DOHH2 (cell line): ENCODE measurements around the gene SLC25A1.

Source experiments
- H3F3A ChIP-seq: fragments of 200-600 bp; sonication (generic), shearing (Covaris generic); 2 replicates; pipeline ENCODE4 v1.6.0; 2016; ENCODE audit warnings: antibody characterized with exemption, mild to moderate bottlenecking; ENCODE audit not compliant: control insufficient read depth, insufficient read depth
- H3K27ac ChIP-seq: fragments of 200-600 bp; sonication (generic); 2 replicates; pipeline ENCODE4 v1.5.1; 2014; ENCODE audit warnings: low read depth, mild to moderate bottlenecking, low read length, moderate library complexity
- H3K27me3 ChIP-seq: fragments of 200-600 bp; sonication (generic); 2 replicates; pipeline ENCODE4 v1.6.1; 2014; ENCODE audit warnings: mild to moderate bottlenecking, low read length, mixed read lengths; ENCODE audit not compliant: control insufficient read depth
- H3K36me3 ChIP-seq: fragments of 200-600 bp; sonication (generic); 2 replicates; pipeline ENCODE4 v1.6.1; 2014; ENCODE audit warnings: mild to moderate bottlenecking, low read length, moderate library complexity, mixed read lengths; ENCODE audit not compliant: control insufficient read depth
- H3K4me1 ChIP-seq: fragments of 200-600 bp; sonication (generic); 2 replicates; pipeline ENCODE4 v1.6.1; 2014; ENCODE audit warnings: mild to moderate bottlenecking, low read length, mixed read lengths; ENCODE audit not compliant: control insufficient read depth
- H3K4me2 ChIP-seq: fragments of 200-600 bp; sonication (generic); 2 replicates; pipeline ENCODE4 v1.6.0; 2014; ENCODE audit warnings: mild to moderate bottlenecking, low read length, moderate library complexity
- H3K4me3 ChIP-seq: fragments of 200-600 bp; sonication (generic); 2 replicates; pipeline ENCODE4 v1.5.1; 2014; ENCODE audit warnings: mild to moderate bottlenecking, low read length, mixed read lengths
- H3K79me2 ChIP-seq: fragments of 200-600 bp; sonication (generic); 2 replicates; pipeline ENCODE4 v1.6.1; 2014; ENCODE audit warnings: mild to moderate bottlenecking, low read length, mixed read lengths; ENCODE audit not compliant: control insufficient read depth
- H3K9me2 ChIP-seq: fragments of 200-600 bp; sonication (generic); replicated peaks from 2 replicates; pipeline ENCODE4 v1.6.1; 2014; ENCODE audit warnings: mild to moderate bottlenecking, low read length, mixed read lengths; ENCODE audit not compliant: control insufficient read depth
- H3K9me3 ChIP-seq: fragments of 200-600 bp; sonication (generic); 2 replicates; pipeline ENCODE4 v1.6.1; 2014; ENCODE audit warnings: antibody characterized with exemption, low read length, mixed read lengths; ENCODE audit not compliant: control insufficient read depth, insufficient read depth
- H4K20me1 ChIP-seq: fragments of 200-600 bp; sonication (generic); 2 replicates; pipeline ENCODE4 v1.6.0; 2014; ENCODE audit warnings: low read depth, mild to moderate bottlenecking, antibody characterized with exemption, low read length, moderate library complexity; ENCODE audit not compliant: control insufficient read depth, insufficient read depth
- EZH2phosphoT487 ChIP-seq: fragments of 200-600 bp; sonication (generic); IDR thresholded peaks from 2 replicates; pipeline ENCODE4 v1.6.1; 2017; ENCODE audit warnings: borderline replicate concordance, mild to moderate bottlenecking, antibody characterized with exemption, low read length, moderate library complexity, mixed read lengths
- TF ChIP-seq, protein P1 (sequence below): fragments of 200-600 bp; sonication (generic); IDR thresholded peaks from one replicate; pipeline ENCODE4 v1.5.1; 2014; ENCODE audit warnings: antibody characterized with exemption, mild to moderate bottlenecking, low read depth, low read length; ENCODE audit not compliant: poor library complexity, severe bottlenecking

SLC25A1 gene

DNA sequence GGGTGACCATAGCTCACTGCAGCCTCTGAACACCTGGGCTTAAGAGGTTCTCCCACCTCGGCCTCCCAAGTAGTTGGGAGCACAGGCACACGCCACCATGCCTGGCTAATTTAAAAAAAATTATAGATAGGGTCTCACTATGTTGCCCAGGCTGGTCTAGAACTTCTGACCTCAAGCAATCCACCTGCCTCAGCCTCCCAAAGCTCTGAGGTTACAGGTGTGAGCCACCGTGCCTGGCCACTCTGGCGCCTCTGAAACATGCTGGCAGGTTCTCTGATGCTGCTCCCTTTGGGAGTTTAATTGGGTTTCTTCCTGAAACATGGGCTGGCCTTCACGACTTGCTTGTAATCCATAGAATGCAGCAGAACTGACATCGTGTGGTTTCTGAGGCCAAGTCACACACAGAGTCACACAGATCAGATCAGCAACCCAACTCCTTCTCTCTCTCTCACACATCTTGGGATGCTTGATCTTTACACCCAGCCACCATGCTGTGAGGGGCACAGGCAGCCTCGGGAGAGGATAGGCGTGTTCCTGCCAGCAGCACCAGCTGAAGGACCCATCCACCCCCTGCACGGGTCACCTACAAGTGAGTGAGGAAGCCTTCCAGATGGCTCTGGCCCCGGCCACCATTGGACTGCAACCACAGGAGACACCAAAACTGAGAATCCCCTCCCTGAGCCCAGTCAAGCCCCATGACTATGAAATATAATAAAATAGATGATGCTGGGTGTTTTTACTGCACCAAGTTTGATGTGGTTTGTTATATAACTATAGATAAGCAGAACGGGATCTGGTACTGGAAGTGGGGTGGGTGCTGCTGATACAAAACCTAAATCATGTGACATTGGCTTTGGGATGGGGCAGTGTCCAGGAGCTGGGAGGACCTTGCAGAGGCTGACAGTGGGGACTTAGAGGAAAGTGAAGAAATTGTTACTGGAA lies 25.3 kb downstream of the SLC25A1 start:
- Histone ChIP-seq H3K4me3 (no peak overlapping the region), H3K4me1 (no peaks in the 10 kb centered on the region), H4K20me1 (no peaks in the 10 kb centered on the region), H3F3A (no peaks in the 10 kb centered on the region), H3K79me2 (no peaks in the 10 kb centered on the region), H3K27me3 (peaks cover 3% of the 10 kb centered on the region; the same call in 1 of the 2 replicates), H3K27ac (no peak overlapping the region), H3K9me2 (no peaks in the 10 kb centered on the region), H3K4me2 (no peak overlapping the region), H3K9me3 (no peaks in the 10 kb centered on the region), H3K36me3 (no peaks in the 10 kb centered on the region)
- no peak for TF ChIP-seq EZH2phosphoT487
- TF ChIP-seq, protein P1, sequence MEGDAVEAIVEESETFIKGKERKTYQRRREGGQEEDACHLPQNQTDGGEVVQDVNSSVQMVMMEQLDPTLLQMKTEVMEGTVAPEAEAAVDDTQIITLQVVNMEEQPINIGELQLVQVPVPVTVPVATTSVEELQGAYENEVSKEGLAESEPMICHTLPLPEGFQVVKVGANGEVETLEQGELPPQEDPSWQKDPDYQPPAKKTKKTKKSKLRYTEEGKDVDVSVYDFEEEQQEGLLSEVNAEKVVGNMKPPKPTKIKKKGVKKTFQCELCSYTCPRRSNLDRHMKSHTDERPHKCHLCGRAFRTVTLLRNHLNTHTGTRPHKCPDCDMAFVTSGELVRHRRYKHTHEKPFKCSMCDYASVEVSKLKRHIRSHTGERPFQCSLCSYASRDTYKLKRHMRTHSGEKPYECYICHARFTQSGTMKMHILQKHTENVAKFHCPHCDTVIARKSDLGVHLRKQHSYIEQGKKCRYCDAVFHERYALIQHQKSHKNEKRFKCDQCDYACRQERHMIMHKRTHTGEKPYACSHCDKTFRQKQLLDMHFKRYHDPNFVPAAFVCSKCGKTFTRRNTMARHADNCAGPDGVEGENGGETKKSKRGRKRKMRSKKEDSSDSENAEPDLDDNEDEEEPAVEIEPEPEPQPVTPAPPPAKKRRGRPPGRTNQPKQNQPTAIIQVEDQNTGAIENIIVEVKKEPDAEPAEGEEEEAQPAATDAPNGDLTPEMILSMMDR = no peak

DNA sequence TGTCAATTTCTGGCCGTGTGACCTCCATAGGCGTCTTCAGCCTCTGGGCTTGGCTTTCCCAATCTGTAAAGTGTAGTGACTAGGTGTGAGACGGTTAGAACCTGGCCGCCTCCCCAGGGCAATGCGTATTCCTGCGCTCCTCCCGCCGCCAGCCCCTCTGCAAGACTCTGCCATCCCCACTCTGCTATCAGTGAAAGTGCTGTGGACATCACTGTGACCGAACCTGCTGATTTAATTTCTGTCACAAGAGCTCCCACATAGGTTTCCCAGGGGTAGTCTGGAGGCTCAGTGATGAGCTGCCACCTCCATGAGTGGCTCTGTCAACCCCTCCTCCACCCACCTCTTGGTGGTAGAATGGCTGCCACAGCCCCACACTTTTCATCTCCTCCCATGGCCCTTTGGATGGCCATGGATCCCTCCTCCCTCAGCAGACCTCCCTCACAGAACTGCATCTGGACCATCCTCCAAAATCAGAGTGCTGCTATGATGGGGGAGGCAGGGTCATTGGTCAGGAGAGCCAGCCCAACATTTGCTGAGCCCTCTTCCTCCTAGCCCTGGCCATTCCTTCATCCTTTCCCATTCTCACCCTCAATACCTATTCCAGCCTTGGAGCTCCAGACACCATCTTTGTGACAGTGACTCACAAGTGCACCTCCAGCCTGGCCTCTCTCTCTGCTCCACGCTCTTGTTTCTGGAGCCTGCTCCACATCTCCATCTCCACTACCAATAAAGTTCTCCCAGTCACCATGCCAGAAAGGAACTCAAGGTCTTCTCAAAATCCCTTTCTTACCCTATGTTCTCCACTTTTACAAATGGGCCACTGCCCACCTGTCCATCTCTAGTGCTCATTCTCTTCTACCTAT lies 27.0 kb downstream of the SLC25A1 start:
- Histone ChIP-seq H3K4me1 (no peaks in the 10 kb centered on the region), H3K4me3 (no peak overlapping the region), H3K36me3 (no peaks in the 10 kb centered on the region), H3K27ac (no peak overlapping the region), H3K79me2 (no peaks in the 10 kb centered on the region), H3K27me3 (peaks cover 3% of the 10 kb centered on the region; the same call in 1 of the 2 replicates), H3F3A (no peaks in the 10 kb centered on the region), H4K20me1 (no peaks in the 10 kb centered on the region), H3K9me3 (no peaks in the 10 kb centered on the region), H3K4me2 (no peak overlapping the region), H3K9me2 (no peaks in the 10 kb centered on the region)
- TF ChIP-seq, protein P1 = no peak
- no peak for TF ChIP-seq EZH2phosphoT487

DNA sequence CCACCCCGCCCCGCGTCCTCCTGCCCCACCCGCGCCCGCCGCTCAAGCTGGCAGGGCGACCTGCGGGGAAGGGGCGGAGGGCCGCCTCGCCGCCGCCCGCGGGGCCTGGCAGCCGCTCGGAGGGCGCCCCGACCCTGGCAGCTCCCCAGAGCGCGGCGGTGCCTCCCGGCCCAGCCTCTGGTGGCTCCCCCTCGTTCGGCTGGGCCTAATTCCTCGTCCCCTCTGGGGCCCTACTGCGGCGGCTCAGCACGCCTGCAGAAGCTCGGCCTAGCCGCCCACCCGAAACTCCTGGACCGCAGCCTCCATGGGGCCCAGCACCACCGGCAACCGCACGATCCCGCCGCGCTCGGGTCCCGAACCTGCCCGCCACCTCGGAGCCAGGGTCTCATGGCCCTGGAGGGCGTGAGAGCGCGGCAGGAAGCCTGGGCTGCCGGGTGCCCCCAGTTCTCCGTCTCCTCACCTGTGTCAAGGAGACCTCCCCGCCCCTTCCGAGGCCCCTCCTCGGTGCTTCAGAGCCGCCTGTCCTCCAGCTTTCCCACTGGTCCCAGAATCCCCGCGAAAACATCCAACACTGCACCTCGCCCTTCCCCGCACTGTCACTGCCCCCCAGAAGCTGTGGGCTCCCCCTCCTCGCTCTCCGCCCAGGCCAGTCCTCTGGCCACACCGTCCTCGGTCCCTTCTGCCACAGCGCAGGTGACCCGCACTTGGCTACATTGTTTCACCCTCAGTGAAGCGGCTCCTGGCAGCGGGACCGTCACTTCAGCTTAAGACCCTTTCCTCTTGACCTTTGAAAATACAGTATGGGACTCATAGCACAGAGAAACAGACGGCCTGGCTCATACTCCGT lies 27.8 kb downstream of the SLC25A1 start:
- Histone ChIP-seq H4K20me1 (no peaks in the 10 kb centered on the region), H3K4me3 (no peak overlapping the region), H3K9me2 (no peaks in the 10 kb centered on the region), H3F3A (no peaks in the 10 kb centered on the region), H3K9me3 (no peaks in the 10 kb centered on the region), H3K27ac (no peak overlapping the region), H3K4me1 (no peaks in the 10 kb centered on the region), H3K36me3 (no peaks in the 10 kb centered on the region), H3K4me2 (no peak overlapping the region), H3K79me2 (no peaks in the 10 kb centered on the region), H3K27me3 (peaks cover 3% of the 10 kb centered on the region; the same call in 1 of the 2 replicates)
- no peak for TF ChIP-seq EZH2phosphoT487
- TF ChIP-seq, protein P1 = no peak
